HG03097 (cell line): ENCODE results near the gene CEP170B.
"Not testable (repeated sequence)": the region's sequence is repeated elsewhere in the genome, so short reads cannot be mapped to it uniquely, and the experiment has no call there.

Experiments
- ATAC-seq: cut with Tn5 transposase; IDR thresholded peaks from one replicate; pipeline ENCODE4 v1.9.1; 2021; ENCODE audit not compliant: unreplicated experiment, low FRiP score

CEP170B gene

DNA sequence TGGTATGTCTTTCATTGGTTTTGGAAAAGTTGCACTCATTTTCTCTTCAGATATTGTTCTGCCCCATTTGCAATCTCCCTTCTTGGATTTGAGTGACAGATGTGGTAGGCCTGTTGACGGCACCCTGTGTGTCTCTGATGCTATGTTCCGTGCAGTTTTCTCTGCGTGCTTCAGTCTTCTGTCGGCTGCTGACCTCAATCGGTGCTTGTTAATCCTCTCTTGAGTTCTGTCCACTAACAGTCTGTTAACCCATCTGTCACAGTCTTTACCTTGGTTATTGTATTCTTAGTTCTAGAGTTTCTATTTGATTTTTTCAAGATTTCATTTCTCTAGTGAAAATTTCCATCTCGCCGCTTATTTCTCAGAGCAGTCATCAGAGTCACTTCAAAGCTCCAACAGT, 38.9 kb downstream of the CEP170B start:
- ATAC-seq = no peak

DNA sequence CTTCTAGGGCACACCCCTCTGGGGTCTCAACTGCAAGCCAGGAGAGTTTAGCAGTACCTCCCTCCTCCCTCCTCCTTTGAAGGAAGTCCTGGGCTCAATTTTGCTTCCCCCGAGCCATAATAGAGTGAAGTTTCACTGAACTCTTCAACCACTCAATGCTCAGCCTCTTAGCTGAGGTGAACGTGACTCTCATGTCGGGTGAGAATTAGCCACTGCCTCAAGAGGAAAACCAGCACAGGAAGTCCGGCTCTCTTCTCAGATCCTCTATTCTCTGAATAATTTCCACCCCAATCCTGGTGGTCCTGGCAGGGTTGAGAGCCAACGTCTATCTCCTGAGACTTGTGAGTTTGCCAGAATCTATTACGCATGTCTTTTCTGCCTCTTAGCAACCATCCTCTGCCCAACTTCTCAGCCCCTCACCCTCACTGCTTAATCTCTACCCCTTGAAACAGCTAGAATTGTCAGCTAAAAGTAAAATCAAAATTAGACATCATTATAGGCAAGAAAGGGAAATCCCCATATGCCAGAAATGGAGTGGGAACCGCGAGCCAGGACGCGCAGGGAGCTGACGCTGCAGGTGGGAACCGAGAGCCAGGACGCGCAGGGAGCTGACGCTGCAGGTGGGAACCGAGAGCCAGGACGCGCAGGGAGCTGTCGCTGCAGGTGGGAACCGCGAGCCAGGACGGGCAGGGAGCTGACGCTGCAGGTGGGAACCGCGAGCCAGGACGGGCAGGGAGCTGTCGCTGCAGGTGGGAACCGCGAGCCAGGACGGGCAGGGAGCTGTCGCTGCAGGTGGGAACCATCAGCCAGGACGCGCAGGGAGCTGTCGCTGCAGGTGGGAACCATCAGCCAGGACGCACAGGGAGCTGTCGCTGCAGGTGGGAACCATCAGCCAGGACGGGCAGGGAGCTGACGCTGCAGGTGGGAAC, 39.8 kb downstream of the CEP170B start:
- ATAC-seq = not testable (repeated sequence)

- ATAC-seq = not testable (repeated sequence)
These were observed 40.5 kb downstream of the CEP170B start for GRCh38 chr14:104905579-104905933.

DNA sequence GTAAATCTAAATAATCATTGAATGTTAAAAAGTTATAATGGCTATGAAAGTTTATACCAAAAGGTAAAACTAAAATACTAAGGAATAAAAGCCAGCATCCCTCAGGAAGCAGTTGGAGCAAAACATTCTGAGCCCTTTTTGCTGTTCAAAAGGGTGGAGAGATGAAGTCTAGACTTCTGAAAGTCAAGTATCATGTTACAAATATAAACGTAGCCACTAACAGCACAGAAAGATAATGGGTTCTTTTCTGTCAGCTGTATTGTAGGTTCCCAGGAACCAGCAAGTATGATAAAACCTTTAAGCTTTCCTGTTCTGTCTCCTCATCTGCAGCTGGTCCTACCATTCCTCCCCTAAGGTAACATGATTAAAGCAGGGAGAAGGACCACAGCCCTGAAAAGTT, 43.2 kb downstream of the CEP170B start:
- ATAC-seq = no peak

DNA sequence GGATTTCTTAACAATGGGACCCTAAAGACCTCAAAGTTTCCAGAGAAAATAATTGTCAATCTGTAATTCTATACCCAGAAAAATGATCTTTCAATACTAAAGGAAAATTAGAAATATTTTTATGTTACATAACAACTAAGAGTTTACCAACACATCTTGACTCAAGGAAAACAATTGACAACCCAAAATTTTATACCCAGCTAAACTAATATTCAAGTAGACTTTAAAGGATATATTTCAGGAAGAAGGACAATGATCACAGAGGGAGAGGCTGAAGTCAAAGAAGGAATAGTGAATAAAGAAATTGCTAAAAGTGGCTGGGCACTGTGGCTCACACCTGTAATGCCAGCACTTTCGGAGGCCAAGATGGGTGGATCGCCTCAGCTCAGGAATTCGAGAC, 47.0 kb downstream of the CEP170B start:
- ATAC-seq = no peak

GRCh38 chr14:104913435-104913834, 48.4 kb downstream of the CEP170B start:
- no peak for ATAC-seq

DNA sequence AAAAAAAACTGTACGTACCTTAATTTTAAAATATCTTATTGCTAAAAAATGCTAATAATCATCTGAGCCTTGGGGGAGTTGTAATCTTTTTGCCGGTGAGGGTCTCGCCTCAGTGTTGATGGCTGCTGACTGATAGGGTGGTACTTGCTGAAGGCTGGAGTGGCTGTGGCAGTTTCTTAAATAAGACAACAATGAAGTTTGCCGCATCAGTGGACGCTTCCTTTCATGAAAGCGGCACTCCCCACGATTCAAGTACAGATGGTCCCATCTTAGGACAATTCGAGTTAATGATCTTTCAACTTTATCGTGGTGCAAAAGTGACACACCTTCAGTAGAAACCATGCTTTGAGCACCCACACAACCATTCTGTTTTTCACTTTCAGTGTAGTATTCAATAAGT, 52.0 kb downstream of the CEP170B start:
- ATAC-seq = no peak

- ATAC-seq = no peak
These were observed 52.9 kb downstream of the CEP170B start for GRCh38 chr14:104917993-104918392.

GRCh38 chr14:104919152-104919992, 54.3 kb downstream of the CEP170B start:
- not testable (repeated sequence) for ATAC-seq

DNA sequence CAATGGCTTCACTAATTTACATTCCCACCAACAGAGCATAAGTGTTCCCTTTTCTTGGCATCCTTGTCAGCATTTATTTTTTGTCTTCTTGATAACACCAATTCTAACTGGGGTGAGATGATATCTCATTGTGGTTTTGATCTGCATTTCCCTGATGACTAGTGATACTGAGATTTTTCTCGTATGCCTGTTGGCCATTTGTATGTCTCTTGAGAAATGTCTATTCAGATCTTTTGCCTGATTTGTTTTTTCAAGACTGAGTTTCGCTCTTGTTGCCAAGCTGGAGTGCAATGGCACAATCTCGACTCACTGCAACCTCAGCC, 54.9 kb downstream of the CEP170B start:
- ATAC-seq = no peak

GRCh38 chr14:104923640-104924420, 58.8 kb downstream of the CEP170B start:
- ATAC-seq = no peak

DNA sequence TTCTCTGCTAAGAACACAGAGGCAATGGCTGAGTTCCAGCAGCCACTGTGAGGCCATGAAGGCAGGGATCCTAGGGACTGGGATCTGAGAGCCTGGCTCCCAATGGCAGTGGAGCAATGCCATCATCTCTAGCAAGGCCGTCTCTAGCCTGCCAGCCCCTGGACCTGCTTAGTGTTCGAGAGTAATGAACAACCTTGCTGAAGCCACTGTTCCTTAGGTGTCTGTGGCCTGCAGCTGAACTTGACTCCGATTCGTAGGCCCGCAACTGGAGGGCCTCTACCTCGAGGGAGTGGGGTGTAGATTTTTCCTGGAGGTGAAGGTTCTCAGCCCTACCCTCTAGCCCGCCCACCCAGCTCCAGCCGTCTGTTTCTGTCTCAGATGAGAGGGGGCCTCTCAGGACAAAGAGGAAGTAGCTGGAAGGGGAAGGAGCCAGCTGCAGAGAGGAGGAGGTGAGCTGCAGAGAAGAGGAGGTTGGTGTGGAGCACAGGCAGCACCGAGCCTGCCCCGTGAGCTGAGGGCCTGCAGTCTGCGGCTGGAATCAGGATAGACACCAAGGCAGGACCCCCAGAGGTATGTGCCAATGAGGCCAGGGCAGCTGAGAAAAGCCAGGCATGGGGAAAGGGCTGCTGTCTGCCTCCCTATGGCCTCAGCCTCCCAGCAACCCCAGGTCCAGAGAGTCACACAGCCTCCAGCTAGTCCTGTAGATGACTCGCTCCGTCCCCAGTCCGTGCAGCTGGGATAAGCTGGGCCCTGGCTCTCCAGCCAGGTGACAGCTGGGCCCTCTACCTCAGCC, 59.5 kb downstream of the CEP170B start, which contains the start of gene PLD4:
Gene PLD4 (plus strand): TSS at position 459 of the 793 bp plus-strand sequence. CDS start 2,262 bp downstream, outside the sequence.
- no peak for ATAC-seq

DNA sequence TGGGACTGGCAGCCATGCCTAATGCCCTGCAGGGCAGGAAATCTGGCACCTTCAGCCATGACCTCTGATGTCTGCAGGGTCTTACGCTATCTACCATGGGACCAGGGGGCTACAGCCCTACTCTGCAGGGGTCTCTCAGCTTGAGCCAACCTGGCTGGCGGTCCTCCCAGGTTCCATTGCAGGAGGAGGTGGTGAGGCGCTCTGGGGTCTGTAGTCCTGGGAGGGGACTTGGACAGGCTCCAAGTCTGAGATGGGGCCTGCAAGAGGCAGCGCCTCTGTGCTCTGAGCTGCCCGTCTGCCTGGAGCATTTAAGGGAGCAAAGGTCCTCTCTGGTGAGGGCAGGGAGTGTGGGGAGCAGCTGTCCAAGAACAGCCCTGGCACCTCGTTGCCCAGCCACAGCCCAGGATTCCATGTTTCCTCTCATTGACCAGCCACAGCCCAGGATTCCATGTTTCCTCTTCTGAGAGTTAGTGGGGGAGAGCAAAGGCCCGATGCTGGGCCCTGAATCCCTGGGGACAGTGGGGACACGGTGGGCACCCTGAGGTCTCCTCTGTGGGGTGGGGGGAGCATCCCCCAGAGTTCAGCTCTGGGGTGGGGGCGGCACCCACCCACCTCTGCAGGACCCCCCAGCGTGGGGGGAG, 60.3 kb downstream of the CEP170B start:
- no peak for ATAC-seq

DNA sequence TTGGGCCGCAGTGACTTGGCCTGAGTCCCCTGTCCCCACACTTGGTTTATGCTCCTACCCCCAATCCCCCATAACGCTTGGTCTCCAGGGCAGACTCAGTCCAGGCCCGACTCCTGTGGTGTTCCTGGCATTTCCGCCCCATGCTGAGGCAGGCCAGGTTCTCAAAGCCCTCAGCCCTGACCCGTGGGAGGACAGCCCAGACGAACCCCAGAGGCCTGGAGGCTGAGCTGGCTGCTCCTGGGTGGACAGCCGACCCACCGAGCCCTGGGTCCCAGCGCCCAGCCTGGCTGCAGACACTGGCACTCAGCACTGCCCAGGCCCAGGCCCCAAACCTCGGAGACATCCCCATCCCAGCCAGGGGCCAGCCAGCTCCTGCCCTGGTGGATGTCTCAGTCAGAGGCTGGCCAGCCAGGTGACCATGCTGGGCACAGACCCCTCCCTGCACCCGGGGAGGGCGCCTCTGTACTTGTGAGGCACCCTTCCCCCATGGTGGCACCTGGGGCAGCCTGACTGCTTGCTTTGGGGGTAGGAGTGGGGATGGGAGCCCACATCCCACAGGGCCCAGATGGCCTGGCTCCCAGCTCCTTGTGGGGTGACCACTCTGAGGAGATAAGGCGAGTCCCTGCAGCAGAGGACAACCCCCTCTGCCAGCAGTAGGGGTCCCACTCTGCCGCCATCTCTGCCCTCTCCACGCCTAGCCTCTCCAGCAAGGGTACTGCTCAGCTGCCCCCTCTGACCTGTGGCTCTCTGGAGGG, 61.0 kb downstream of the CEP170B start:
- no peak for ATAC-seq

DNA sequence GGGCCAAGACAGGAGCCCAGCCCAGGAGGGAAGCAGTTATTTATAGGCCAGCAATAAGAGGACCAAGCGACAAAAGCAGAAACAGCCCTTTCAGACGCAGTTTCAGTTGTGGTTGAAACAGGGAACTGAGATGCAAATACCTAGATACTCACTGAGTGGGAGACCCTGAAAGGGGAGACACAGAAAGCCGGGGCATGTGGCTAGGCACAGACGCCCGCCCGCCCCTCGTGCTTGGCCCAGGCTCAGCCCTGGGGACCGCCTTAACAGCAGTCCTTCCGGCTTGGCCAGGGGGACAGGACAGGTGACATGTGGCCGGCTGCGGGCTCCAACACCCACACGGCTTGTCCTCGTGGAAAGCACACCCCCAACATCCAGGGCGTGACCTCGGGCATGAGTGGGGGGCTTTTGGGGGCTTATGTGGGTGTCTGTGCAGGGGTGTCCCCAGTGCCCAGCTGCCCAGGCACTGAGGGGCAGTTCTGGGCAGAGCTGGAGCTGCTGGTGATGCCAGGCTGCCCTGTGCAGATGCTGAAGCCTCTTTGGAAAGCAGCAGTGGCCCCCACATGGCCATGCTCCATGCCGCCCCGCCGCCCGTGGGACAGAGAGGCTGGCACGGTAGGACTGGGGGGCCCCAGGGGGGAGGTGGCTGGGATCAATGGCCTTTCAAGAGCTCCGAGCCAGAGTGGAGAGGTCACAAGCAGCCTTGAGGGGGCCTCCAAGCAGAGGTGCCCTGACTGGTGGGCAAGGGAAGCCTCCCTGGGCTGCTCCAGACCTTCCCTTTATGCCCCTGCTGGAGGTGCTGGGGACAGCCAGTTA, 61.8 kb downstream of the CEP170B start:
- peak; percentile 60 for ATAC-seq

- ATAC-seq = no peak
These were observed 62.4 kb downstream of the CEP170B start for GRCh38 chr14:104927432-104927816.

DNA sequence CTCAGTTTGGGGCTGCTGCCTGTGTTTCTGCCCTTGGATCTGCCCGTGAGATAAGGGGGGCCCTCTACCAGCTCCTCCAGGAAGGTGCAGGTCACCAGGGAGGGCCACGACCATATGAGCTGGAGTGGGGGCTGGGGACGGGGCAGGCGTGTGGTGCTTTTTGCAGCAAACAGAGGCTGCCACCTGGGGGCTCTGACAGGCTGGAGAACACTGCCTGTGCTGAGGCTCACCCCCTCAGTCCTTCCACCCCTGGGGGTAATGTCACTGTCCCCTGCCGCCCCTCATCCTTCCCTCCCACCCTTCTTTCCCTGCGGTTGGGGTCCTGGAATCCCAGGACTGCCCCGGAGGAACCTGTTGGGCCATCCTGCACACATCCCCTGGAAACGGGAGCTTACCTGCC, 62.8 kb downstream of the CEP170B start:
- no peak for ATAC-seq
